ENCODE results near the gene SLC26A11. TPM values are rescaled to one million over a fixed set of nuclear protein-coding genes. Genes with fewer than 3 reads are reported as not detected.

The SLC26A11 gene
- total RNA-seq, 4 donors from 2014 or later = 25.1 to 65.3 (median 31.7) TPM

GRCh38 chr17:80189611-80190010 is 30.6 kb upstream of the SLC26A11 start:
- Histone ChIP-seq H3K36me3 (no peaks in the 10 kb centered on the region), H3K27ac (no peak overlapping the region), H3K4me1 (peaks cover 0 to 7% of the 10 kb centered on the region in 2 donors), H3K9me3 (no peaks in the 10 kb centered on the region), H3K4me3 (replicated peaks in 1 of 3) (no peak overlapping the region), H3K27me3 (no peaks in the 10 kb centered on the region)
- intact Hi-C loops (cut with DNase I) = no loop called here
- peak in 1 of 2 donors; percentile 15 for DNase-seq
- WGBS, 2 donors = 69 to 71% methylated on average over 23 of the region's 23 CpGs
- TF ChIP-seq POLR2A (IDR thresholded peaks at IDR 0.05) = no peak
- TF ChIP-seq, protein P1, sequence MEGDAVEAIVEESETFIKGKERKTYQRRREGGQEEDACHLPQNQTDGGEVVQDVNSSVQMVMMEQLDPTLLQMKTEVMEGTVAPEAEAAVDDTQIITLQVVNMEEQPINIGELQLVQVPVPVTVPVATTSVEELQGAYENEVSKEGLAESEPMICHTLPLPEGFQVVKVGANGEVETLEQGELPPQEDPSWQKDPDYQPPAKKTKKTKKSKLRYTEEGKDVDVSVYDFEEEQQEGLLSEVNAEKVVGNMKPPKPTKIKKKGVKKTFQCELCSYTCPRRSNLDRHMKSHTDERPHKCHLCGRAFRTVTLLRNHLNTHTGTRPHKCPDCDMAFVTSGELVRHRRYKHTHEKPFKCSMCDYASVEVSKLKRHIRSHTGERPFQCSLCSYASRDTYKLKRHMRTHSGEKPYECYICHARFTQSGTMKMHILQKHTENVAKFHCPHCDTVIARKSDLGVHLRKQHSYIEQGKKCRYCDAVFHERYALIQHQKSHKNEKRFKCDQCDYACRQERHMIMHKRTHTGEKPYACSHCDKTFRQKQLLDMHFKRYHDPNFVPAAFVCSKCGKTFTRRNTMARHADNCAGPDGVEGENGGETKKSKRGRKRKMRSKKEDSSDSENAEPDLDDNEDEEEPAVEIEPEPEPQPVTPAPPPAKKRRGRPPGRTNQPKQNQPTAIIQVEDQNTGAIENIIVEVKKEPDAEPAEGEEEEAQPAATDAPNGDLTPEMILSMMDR (IDR thresholded peaks at IDR 0.05) = no peak

- H3K27me3 ChIP-seq = no peaks in the 10 kb centered on the region
- H3K4me3 ChIP-seq (replicated peaks in 1 of 3) = no peak overlapping the region
- DNase-seq = no peak
- 94 to 95% methylated on average over 8 to 10 of the region's 10 CpGs for WGBS, 2 donors
- no peaks in the 10 kb centered on the region for H3K9me3 ChIP-seq
- peaks cover 0 to 15% of the 10 kb centered on the region in 2 donors for H3K4me1 ChIP-seq
- H3K27ac ChIP-seq = no peak overlapping the region
- no peaks in the 10 kb centered on the region for H3K36me3 ChIP-seq
- no peak for TF ChIP-seq POLR2A (IDR thresholded peaks at IDR 0.05)
- TF ChIP-seq, protein P1 (IDR thresholded peaks at IDR 0.05) = no peak
- intact Hi-C loops (cut with DNase I) = no loop called here
Measured at GRCh38 chr17:80190716-80191115, 29.5 kb upstream of the SLC26A11 start.

DNA sequence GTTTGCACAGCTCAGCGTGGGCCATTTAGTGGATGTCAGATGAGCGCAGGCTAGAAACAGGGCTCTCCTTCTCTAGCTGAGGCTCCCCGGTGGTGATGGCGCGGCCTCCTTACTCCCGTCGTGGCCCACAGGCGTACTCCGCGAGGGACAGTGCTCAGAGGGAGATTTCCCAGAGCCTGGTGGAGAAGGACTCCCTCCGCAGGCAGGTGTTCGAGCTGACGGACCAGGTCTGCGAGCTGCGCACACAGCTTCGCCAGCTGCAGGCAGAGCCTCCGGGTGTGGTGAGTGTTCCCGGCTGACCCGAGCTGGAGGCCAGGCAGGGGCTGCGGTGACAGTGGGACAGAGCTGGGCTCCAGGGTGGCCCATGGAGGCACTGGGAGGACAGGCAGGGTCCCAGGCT is 29.0 kb upstream of the SLC26A11 start:
- Histone ChIP-seq H3K4me3 (replicated peaks in 1 of 3) (no peak overlapping the region), H3K27me3 (no peaks in the 10 kb centered on the region), H3K4me1 (peaks cover 0 to 15% of the 10 kb centered on the region in 2 donors), H3K36me3 (no peaks in the 10 kb centered on the region), H3K9me3 (no peaks in the 10 kb centered on the region), H3K27ac (no peak overlapping the region)
- WGBS, 2 donors = 85 to 89% methylated on average over 7 to 10 of the region's 20 CpGs
- TF ChIP-seq POLR2A (IDR thresholded peaks at IDR 0.05) = no peak
- TF ChIP-seq, protein P1 (IDR thresholded peaks at IDR 0.05) = no peak
- intact Hi-C loops (cut with DNase I) = no loop called here
- no peak for DNase-seq

DNA sequence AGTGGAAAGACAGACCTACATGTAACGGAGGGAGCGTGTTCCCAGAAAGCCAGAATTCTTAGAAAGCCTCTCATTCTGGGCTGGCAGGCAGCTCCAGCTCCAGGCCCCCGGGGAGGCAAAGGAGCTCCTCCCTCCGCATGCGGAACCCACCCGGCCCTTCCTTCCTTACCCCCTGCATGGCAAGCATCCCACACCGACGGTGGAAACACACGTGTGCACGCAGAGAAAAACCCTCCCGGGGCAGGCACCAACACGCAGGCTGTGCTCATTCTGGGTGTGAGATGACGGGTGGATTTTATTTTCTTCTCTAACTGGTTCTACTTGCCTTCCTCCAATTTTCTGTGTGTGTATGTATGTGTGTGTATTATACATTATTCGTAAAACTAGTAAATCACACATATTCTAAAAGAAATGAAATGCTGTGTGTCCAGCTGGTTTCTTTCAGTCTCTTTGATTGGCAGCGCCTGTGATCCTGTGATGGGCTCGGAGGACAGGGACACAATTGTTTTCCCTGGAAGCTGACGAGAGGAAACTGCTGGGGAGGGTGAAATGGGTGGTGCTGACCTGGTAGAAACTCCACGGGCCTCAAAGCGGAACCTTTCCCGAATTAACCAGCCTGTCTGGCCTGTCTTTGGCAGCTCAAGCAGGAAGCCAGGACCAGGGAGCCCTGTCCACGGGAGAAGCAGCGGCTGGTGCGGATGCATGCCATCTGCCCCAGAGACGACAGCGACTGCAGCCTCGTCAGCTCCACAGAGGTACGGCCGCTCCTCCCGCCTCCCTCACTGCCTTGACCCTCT is 28.2 kb upstream of the SLC26A11 start:
- no peaks in the 10 kb centered on the region for H3K27me3 ChIP-seq
- intact Hi-C loops (cut with DNase I) = no loop called here
- H3K4me1 ChIP-seq = peaks cover 0 to 15% of the 10 kb centered on the region in 2 donors
- DNase-seq = no peak
- 65 to 68% methylated on average over 22 to 27 of the region's 29 CpGs for WGBS, 2 donors
- no peaks in the 10 kb centered on the region for H3K36me3 ChIP-seq
- H3K27ac ChIP-seq = no peak overlapping the region
- TF ChIP-seq, protein P1 (IDR thresholded peaks at IDR 0.05) = no peak
- no peak for TF ChIP-seq POLR2A (IDR thresholded peaks at IDR 0.05)
- no peak overlapping the region for H3K4me3 ChIP-seq (replicated peaks in 1 of 3)
- H3K9me3 ChIP-seq = no peaks in the 10 kb centered on the region

GRCh38 chr17:80195141-80195540 is 25.1 kb upstream of the SLC26A11 start:
- Histone ChIP-seq H3K36me3 (no peaks in the 10 kb centered on the region), H3K9me3 (no peaks in the 10 kb centered on the region), H3K4me1 (peaks cover 0 to 7% of the 10 kb centered on the region in 2 donors), H3K4me3 (replicated peaks in 1 of 3) (no peak overlapping the region), H3K27me3 (no peaks in the 10 kb centered on the region), H3K27ac (no peak overlapping the region)
- intact Hi-C loops (cut with DNase I) = no loop called here
- DNase-seq = peak; percentile 35 to 51
- TF ChIP-seq, protein P1 (IDR thresholded peaks at IDR 0.05) = no peak
- TF ChIP-seq POLR2A (IDR thresholded peaks at IDR 0.05) = no peak
- WGBS, 2 donors = 34 to 49% methylated on average over 6 to 8 of the region's 14 CpGs

Measured in thyroid gland (tissue), 4 donors.